ENCODE results near the gene FMN1.

GRCh38 chr15:32796856-32797255 lies 397.7 kb downstream of the FMN1 start:
- TF ChIP-seq CTCF (IDR thresholded peaks at IDR 0.05) (no peak), POLR2A (IDR thresholded peaks at IDR 0.05) (no peak)
